Gastrocnemius medialis (tissue), 4 donors: ENCODE measurements around the gene GALNTL6. TPM values are rescaled to one million over a fixed set of nuclear protein-coding genes. Genes with fewer than 3 reads are reported as not detected.

Experiments used
- ATAC-seq, 2 donors: fragments of 150-250 bp; one replicate each; pipeline ENCODE4 v1.9.1; 2016
- DNase-seq, 2 donors: peaks; one replicate each; pipeline ENCODE4 v3.0.0-alpha.2; 2019
- H3K27ac ChIP-seq, 4 donors: fragments of 200-600 bp; sonication (generic); 1 replicate in 1 of 4; 2 replicates in 3 of 4; pipeline ENCODE4 v1.5.1; 2016 to 2018; ENCODE audit warnings: mild to moderate bottlenecking in 2 of 4, moderate library complexity in 1 of 4
- H3K27me3 ChIP-seq, 3 donors: fragments of 200-600 bp; sonication (generic) in 2 of 3; 1 replicate in 1 of 3; 2 replicates in 2 of 3; pipeline versions ENCODE4 v1.5.1 to v1.6.0; 2016 to 2019; ENCODE audit warnings: mild to moderate bottlenecking in 1 of 3, moderate library complexity in 1 of 3
- H3K36me3 ChIP-seq, 2 donors: fragments of 200-600 bp; sonication (generic) in 1 of 2; one replicate each; pipeline ENCODE4 v1.5.1; 2017 to 2018
- H3K4me1 ChIP-seq, 2 donors: fragments of 200-600 bp; sonication (generic) in 1 of 2; one replicate each; pipeline ENCODE4 v1.5.1; 2016 to 2017; ENCODE audit warnings: mild to moderate bottlenecking in 2 of 2
- H3K4me3 ChIP-seq, 4 donors: fragments of 200-600 bp; sonication (generic) in 3 of 4; 1 replicate in 1 of 4; 2 replicates in 3 of 4; pipeline ENCODE4 v1.5.1; 2016 to 2019; ENCODE audit warnings: mild to moderate bottlenecking in 2 of 4
- H3K9me3 ChIP-seq, 3 donors: fragments of 200-600 bp; sonication (generic) in 2 of 3; 1 replicate in 1 of 3; 2 replicates in 2 of 3; pipeline ENCODE4 v1.5.1; 2016 to 2019
- CTCF ChIP-seq, 5 experiments: fragments of 450-650 bp in 3 of 5; fragments of 200-600 bp in 2 of 5; sonication (generic) in 2 of 5; IDR thresholded peaks in 4 of 5; conservative IDR thresholded peaks in 1 of 5; 1 replicate in 4 of 5; 2 replicates in 1 of 5; pipeline ENCODE4 v1.5.1; 2016 to 2019; ENCODE audit warnings: antibody characterized with exemption in 5 of 5, mild to moderate bottlenecking in 3 of 5, moderate library complexity in 3 of 5
- POLR2A ChIP-seq, 2 donors: fragments of 450-650 bp; IDR thresholded peaks; one replicate each; pipeline ENCODE4 v1.6.1; 2017; ENCODE audit warnings: antibody characterized with exemption in 2 of 2, mild to moderate bottlenecking in 2 of 2, moderate library complexity in 2 of 2
- in situ Hi-C, 4 donors: fragments of 200-750 bp; cut with MboI; loops; one replicate each; pipeline versions ENCODE4 v1.15.0 to v1.8.0; 2017; ENCODE audit warnings: low sequenced_read_pairs in 4 of 4
- intact Hi-C: fragments of 100-400 bp; cut with DNase I; formaldehyde crosslinking; loops from one replicate; pipeline ENCODE4 v1.15.1; 2023; ENCODE audit warnings: low total_unique reads
- total RNA-seq, 4 donors: library from RNA; depleted of rRNA; stranded (reverse); fragments of >200 nt; gene quantifications; one replicate each; pipeline versions ENCODE4 v1.1.0 to v1.2.3, GENCODE V29; 2016

Gene GALNTL6
- total RNA-seq, 4 donors from 2014 or later: not detected

- ATAC-seq: no peak
- Histone ChIP-seq H3K36me3 (no peaks in the 10 kb centered on the region), H3K9me3 (no peaks in the 10 kb centered on the region), H3K27ac (no peak overlapping the region), H3K27me3 (no peaks in the 10 kb centered on the region), H3K4me3 (no peak overlapping the region), H3K4me1 (no peaks in the 10 kb centered on the region)
- intact Hi-C loops (no loop called here), in situ Hi-C loops (no loop called here)
- no peak for TF ChIP-seq POLR2A (IDR thresholded peaks at IDR 0.05)
- no peak for TF ChIP-seq CTCF (IDR thresholded peaks at IDR 0.05 in 4 of 5, conservative IDR thresholded peaks at IDR 0.05 in 1 of 5)
- no peak for DNase-seq
These were observed 872.8 kb downstream of the GALNTL6 start for GRCh38 chr4:172686021-172686420.

GRCh38 chr4:172688534-172688933, 875.3 kb downstream of the GALNTL6 start:
- H3K27me3 ChIP-seq: no peaks in the 10 kb centered on the region
- DNase-seq (no peak), ATAC-seq (no peak)
- no peaks in the 10 kb centered on the region for H3K4me1 ChIP-seq
- H3K36me3 ChIP-seq: no peaks in the 10 kb centered on the region
- no peaks in the 10 kb centered on the region for H3K9me3 ChIP-seq
- no peak overlapping the region for H3K27ac ChIP-seq
- intact Hi-C loops (no loop called here), in situ Hi-C loops (no loop called here)
- H3K4me3 ChIP-seq: no peak overlapping the region
- TF ChIP-seq POLR2A (IDR thresholded peaks at IDR 0.05) (no peak), CTCF (IDR thresholded peaks at IDR 0.05 in 4 of 5, conservative IDR thresholded peaks at IDR 0.05 in 1 of 5) (no peak)

- Histone ChIP-seq H3K4me1 (no peaks in the 10 kb centered on the region), H3K27me3 (no peaks in the 10 kb centered on the region), H3K9me3 (no peaks in the 10 kb centered on the region), H3K36me3 (no peaks in the 10 kb centered on the region), H3K27ac (no peak overlapping the region), H3K4me3 (no peak overlapping the region)
- DNase-seq: no peak
- ATAC-seq: no peak
- in situ Hi-C loops (no loop called here), intact Hi-C loops (no loop called here)
- no peak for TF ChIP-seq CTCF (IDR thresholded peaks at IDR 0.05 in 4 of 5, conservative IDR thresholded peaks at IDR 0.05 in 1 of 5)
- no peak for TF ChIP-seq POLR2A (IDR thresholded peaks at IDR 0.05)
These were observed 878.3 kb downstream of the GALNTL6 start for GRCh38 chr4:172691552-172691951.

GRCh38 chr4:172692701-172693100, 879.5 kb downstream of the GALNTL6 start:
- Histone ChIP-seq H3K4me3 (no peak overlapping the region), H3K36me3 (no peaks in the 10 kb centered on the region), H3K27me3 (no peaks in the 10 kb centered on the region), H3K9me3 (no peaks in the 10 kb centered on the region), H3K4me1 (no peaks in the 10 kb centered on the region), H3K27ac (no peak overlapping the region)
- intact Hi-C loops: no loop called here
- DNase-seq (no peak), ATAC-seq (no peak)
- TF ChIP-seq POLR2A (IDR thresholded peaks at IDR 0.05): no peak
- no peak for TF ChIP-seq CTCF (IDR thresholded peaks at IDR 0.05 in 4 of 5, conservative IDR thresholded peaks at IDR 0.05 in 1 of 5)
- in situ Hi-C loops: no loop called here

- in situ Hi-C loops: no loop called here
- no peaks in the 10 kb centered on the region for H3K27me3 ChIP-seq
- H3K4me3 ChIP-seq: no peak overlapping the region
- no peaks in the 10 kb centered on the region for H3K9me3 ChIP-seq
- intact Hi-C loops: no loop called here
- no peaks in the 10 kb centered on the region for H3K4me1 ChIP-seq
- no peaks in the 10 kb centered on the region for H3K36me3 ChIP-seq
- no peak for TF ChIP-seq CTCF (IDR thresholded peaks at IDR 0.05 in 4 of 5, conservative IDR thresholded peaks at IDR 0.05 in 1 of 5)
- TF ChIP-seq POLR2A (IDR thresholded peaks at IDR 0.05): no peak
- DNase-seq (no peak), ATAC-seq (no peak)
- H3K27ac ChIP-seq: no peak overlapping the region
These were observed 885.1 kb downstream of the GALNTL6 start for GRCh38 chr4:172698256-172698655.
